Hindlimb muscle (tissue), 1 donor: Measurements from ENCODE around the gene IGFALS. TPM values are rescaled to one million over a fixed set of nuclear protein-coding genes. Genes with fewer than 3 reads are reported as not detected.

Source experiments
- DNase-seq: peaks from one replicate; pipeline ENCODE4 v3.0.0-alpha.2; 2013
- polyA plus RNA-seq: library from polyadenylated mRNA; unstranded; fragments of 120-200 nt; gene quantifications from one replicate; pipeline ENCODE4 v1.2.1, GENCODE V29; 2013; ENCODE audit not compliant: insufficient read length

IGFALS gene
- polyA plus RNA-seq, 1 donor, result 0.52 TPM

- DNase-seq, result no peak
Measured at GRCh38 chr16:1775006-1775845, 18.3 kb downstream of the IGFALS start.

- DNase-seq, result no peak
Measured at GRCh38 chr16:1774448-1774780, 19.1 kb downstream of the IGFALS start.

GRCh38 chr16:1773703-1774447 is 19.6 kb downstream of the IGFALS start:
- DNase-seq, result no peak

GRCh38 chr16:1772908-1773702 is 20.4 kb downstream of the IGFALS start, which contains the start of gene MRPS34:
MRPS34 (minus strand) TSS chr16:1773134; CDS start chr16:1773119, 15 bp downstream.
- DNase-seq, result peak; percentile 87

GRCh38 chr16:1772362-1772907 is 21.1 kb downstream of the IGFALS start, which contains the start of gene EME2:
EME2 (plus strand) TSS chr16:1772810; CDS start chr16:1773228, 418 bp downstream.
- no peak for DNase-seq

GRCh38 chr16:1771864-1772361 is 21.6 kb downstream of the IGFALS start:
- no peak for DNase-seq

- peak; percentile 73 for DNase-seq
Measured at GRCh38 chr16:1771188-1771863, 22.2 kb downstream of the IGFALS start, which contains the start of gene NME3. NME3 (minus strand) TSS chr16:1771543; CDS start chr16:1771534, 9 bp downstream.

- no peak for DNase-seq
Measured at GRCh38 chr16:1770328-1771187, 22.9 kb downstream of the IGFALS start.

GRCh38 chr16:1769402-1770300 is 23.9 kb downstream of the IGFALS start:
- DNase-seq, result no peak

GRCh38 chr16:1768767-1769401 is 24.6 kb downstream of the IGFALS start:
- DNase-seq, result no peak

- DNase-seq, result no peak
Measured at GRCh38 chr16:1768061-1768766, 25.3 kb downstream of the IGFALS start.

GRCh38 chr16:1767116-1767994 is 26.1 kb downstream of the IGFALS start:
- DNase-seq, result no peak

GRCh38 chr16:1766701-1767100 is 26.8 kb downstream of the IGFALS start:
- DNase-seq, result no peak

GRCh38 chr16:1766231-1766630 is 27.3 kb downstream of the IGFALS start:
- no peak for DNase-seq

GRCh38 chr16:1765826-1766225 is 27.7 kb downstream of the IGFALS start:
- no peak for DNase-seq

- no peak for DNase-seq
Measured at GRCh38 chr16:1764971-1765370, 28.5 kb downstream of the IGFALS start.
